NCI-H1092 treated with DMSO at 0.1 percent for 48 hours (cell line): ENCODE data around the gene FAM161B.
"Not testable (repeated sequence)": the region's sequence is repeated elsewhere in the genome, so short reads cannot be mapped to it uniquely, and the experiment has no call there.

Experiments
- DNase-seq: peaks from one replicate; lab custom pipeline; 2025; lab: John Stamatoyannopoulos, UW

Gene FAM161B, protein sequence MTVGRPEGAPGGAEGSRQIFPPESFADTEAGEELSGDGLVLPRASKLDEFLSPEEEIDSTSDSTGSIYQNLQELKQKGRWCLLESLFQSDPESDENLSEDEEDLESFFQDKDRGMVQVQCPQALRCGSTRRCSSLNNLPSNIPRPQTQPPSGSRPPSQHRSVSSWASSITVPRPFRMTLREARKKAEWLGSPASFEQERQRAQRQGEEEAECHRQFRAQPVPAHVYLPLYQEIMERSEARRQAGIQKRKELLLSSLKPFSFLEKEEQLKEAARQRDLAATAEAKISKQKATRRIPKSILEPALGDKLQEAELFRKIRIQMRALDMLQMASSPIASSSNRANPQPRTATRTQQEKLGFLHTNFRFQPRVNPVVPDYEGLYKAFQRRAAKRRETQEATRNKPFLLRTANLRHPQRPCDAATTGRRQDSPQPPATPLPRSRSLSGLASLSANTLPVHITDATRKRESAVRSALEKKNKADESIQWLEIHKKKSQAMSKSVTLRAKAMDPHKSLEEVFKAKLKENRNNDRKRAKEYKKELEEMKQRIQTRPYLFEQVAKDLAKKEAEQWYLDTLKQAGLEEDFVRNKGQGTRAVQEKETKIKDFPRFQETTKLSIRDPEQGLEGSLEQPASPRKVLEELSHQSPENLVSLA

DNA sequence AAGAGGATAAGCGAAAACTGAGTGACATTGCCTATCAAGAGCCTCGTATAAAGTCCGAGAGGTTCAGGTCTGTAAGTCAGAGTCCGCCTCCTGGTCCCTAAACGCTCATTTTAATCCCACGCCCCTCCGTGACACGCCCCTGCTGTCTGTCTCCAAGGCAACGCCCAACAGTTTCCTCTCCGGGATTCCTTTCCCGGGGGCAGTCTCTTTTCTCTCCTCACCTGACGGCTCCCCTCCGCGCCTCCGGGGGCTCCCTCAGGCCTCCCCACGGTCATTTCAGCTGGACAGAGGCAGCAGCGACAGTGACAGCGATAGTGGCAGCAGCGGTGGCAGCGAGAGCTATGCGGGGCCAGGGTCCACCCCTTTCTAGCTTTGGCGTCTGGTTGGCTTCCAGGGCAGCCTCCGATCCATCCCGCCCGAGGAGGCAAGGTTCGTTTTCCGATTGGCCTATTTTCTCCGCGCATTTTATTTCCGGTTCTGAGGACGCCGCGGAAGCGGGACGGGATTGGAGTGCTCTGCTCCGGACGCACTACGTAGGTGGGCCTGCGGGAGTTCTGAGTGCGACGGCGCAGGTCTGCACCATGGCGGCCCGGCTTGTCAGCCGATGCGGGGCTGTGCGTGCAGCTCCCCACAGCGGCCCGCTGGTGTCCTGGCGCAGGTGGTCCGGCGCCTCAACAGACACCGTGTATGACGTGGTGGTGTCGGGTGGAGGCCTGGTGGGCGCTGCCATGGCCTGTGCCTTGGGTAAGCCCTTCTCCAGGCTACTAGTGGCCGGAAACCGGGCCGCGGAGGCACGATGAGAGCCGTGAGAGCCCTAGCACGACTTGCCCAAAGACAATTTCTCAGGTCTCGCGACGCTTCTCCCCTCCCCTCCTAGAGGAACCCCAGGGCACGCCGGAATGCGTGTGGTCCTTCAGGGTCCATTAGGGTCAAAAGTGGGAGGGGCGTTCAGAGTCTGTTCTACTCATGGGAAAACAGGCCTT, at the start of gene FAM161B, which contains the start of gene COQ6:
TSS of gene FAM161B (minus strand) at position 343 of the 983 bp plus-strand sequence. CDS start at position 275, 68 bp downstream.
TSS of gene COQ6 (plus strand) at position 551 of the 983 bp plus-strand sequence. CDS start at position 582, 31 bp downstream.
- peak; percentile 97 for DNase-seq

DNA sequence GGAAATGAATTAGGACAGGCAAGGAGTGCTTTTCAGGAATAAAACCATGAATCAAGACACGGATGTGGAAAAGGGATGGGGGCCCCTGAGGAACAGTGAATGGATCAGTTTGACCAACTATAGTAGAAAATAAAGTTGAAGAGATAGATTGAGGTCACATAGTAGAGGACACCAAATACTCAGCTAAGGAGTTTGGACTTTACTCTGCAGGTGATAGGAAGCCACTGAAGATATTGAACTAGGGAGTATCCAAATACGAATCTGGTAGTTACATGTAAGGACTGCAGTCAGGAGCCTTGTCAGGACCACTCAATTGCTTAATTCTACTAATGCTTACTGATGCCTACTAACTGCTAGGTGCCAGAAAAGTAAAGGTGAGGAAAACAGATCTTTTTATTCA, 48.8 kb upstream of the FAM161B start:
- DNase-seq, result no peak

DNA sequence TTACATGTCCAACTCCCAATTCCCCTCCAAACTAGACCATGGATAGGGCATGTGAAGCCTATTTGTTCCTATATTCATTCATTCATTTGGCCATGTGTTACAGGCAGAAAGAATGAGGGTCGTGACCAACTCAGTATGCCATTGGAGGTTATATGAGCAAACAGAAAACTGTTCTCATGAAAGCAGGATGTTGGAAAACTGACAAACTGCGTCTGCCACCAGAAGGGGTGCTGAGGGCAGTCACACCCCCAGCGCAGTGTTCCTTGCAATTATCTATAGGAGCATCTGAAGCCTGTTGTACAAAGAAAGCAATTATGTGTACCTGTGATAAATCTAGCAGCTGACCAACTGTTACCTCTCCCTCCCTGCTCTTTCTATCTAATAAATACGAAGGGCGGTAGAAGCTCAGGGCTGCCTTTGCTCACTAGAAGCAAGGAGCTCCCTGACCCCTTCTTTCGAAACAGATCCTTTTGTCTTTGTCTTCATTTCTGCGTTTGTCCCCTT, 48.1 kb upstream of the FAM161B start:
- DNase-seq, result no peak

DNA sequence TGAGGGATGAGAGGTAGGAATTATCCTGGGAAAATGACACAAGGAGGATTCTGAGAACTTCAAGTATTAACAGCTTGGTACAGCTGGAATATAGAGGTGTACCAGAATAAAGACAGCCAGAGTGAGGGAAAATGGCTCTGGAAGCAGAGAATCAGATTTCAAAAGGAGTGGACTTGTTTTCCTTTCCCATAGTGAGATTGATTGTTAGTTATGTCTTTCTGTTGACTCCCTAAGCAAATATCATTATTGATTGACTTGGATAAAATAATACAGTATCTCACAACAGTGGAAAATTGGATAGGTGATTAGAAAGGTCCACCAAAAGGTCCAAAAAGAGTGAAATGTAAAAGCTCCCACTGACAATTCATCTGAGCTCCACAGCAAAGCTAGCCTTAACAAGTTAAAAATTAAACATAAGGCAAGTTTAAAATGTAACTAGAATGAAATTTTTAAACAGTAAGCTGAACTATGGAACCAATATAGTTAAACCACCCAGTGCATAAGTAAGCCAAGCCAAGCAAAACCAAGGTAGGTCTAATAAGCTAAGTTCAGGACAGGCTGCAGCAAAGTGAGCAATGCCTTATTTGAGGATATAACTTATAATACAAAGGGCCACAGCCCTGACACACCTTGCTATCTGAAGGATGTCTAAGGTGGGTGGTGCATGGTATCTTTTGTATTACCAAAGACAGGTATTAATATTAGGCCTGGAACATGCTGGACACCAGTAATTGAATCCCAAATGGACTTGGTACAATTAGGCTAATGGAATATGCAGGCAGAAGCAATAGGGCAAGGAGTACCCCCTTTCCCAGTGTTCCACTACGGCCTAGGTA, 47.4 kb upstream of the FAM161B start:
- DNase-seq, result no peak

DNA sequence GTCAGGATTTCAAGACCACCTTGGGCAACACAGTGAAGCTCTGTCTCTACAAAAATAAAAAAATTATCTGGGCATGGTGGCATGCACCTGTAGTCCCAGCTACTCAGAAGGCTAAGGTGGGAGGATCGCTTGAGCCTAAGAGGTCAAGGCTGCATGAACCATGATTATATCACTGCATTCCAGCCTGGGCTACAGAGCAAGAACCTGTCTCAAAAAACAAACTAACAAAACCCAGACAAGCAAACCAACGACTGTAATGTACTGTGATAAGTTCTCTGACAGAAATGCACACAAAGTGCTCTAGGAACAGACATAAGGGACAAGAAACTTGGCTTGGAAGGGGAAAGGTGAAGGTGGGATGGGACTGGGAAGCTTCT, 46.8 kb upstream of the FAM161B start:
- no peak for DNase-seq

DNA sequence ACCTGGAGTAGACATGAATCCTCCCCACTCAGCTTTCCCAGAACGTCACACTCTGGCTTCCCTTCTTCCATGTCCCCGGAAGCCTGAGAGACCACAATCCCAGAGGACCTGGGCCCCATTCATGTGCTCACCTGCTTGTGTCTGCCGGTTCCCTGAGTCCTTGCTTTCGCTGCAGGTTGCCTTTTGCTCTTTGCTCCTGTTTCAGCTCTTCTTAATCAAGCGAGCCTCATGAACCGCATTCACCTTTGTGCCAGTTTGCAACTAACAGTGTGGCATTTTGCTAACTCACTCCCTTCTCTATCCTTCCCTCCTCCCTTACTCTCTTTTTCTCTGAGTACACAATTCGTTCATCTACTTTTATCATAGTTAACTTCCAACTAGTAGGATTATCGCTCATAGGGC, 46.1 kb upstream of the FAM161B start:
- DNase-seq, result no peak

DNA sequence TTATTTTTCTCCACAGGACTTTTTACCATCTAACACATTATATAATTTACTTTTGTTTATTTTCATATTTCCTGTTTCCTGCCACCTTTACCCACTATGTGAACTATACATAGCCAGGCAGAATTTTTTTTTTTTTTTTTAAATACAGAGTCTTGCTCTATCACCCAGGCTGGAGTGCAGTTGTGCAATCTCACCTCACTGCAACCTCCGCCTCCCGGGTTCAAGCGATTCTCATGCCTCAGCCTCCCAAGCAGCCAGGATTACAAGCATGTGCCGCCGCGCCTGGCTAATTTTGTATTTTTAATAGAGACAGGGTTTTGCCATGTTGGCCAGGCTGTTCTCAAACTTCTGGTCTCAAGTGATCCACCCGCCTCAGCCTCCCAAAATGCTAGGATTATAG, 45.0 kb upstream of the FAM161B start:
- not testable (repeated sequence) for DNase-seq

DNA sequence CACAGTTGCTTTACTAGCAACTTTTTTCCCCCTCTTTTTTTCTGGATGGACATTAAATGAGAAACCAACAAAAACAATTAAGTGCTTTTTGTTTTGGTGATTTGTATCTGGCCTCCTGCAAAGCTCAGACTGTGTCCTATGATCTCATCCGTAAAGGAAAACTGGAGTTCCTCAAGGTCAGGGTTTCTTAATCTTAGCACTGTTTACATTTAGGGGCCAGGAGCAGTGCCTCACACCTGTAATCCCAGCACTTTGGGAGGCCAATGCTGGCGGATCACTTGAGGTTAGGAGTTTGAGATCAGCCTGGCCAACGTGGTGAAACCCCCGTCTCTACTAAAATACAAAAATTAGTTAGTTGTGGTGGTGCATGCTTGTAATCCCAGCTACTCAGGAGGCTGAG, 41.2 kb upstream of the FAM161B start:
- DNase-seq, result no peak

DNA sequence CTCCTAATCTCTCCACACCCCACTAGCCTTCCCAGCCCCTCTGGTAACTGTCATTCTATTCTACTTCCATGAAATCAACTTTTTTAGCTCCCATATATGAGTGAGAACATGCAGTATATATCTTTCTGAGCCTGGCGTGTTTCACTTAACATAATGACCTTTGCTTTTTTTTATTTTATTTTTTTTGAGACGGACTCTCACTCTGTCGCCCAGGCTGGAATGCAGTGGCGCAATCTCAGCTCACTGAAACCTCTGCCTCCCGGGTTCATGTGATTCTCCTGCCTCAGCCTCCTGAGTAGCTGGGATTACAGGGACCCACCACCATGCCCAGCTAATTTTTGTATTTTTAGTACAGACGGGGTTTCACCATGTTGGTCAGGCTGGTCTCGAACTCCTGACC, 38.8 kb upstream of the FAM161B start:
- not testable (repeated sequence) for DNase-seq

DNA sequence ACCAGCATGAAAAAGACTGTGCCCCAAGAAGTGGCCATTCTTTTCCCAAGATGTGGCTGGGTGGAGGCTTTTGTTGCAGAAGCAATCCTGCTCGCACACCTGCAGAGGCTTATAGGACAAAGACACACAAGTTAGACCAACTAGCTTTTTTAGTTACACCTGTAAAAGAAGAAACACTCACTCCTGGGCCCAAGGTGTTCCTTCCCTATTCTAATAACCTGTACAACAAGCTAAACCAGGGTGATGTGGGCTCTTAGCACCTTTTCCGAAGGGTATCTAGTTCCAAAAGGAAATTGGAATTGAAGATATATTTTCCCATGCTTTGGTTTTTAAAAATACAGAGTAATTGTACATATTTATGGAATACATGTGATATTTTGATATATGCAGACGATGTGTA, 38.2 kb upstream of the FAM161B start:
- DNase-seq, result no peak

DNA sequence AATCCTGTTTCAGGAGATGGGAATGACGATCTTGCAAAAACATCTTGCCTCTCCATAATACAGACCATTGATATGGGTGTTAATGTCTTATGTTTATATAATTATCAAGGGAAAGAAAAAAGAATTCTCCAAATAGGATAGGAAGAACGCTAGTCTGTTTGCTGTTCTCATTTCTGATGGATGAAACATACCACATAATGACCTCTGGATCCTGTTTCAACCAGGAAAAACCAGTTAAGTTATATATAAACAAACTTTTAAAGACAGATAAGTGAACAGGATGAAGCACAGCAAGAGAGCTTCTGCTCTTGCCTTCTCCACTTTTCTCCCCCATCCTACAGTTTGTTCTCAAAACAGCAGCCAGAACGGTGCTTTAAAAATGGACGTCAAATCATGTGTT, 28.0 kb upstream of the FAM161B start:
- no peak for DNase-seq

DNA sequence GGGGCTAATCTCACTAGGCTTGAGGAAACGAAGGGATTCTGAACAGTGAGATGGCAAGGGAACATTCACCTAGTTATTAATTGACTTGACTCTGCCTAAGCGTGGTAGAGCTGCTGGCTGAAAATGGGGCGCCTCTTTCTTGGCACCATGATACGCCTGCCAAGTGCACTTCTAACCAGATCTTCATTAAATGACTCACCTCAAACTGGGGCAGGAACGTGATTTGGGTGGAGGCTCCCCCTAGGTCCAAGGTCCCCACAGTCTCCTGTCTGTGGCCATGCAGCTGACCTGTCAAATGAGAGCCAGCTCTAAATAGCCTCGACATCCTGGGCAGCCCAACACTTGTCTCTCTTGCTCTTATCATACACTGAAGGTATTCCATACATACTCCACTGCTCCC, 26.2 kb upstream of the FAM161B start:
- no peak for DNase-seq

DNA sequence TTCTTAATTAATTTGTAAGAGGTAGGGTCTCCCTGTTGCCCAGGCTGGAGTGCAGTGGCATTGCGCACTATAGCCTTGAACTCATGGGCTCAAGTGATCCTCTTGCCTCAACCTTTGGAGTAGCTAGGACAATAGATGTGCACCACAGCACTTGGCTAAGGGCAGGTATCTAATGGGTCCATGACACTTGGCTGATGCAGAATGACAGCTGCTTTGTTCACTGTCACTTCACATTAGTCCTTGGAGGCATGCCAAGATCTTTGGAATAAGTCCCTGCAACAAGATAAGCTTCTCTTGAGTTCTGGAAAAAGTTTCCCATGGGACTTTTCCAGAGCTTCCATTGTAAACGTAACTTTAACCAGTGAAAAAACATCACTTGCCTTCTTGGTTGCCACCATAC, 23.6 kb upstream of the FAM161B start:
- DNase-seq, result no peak

DNA sequence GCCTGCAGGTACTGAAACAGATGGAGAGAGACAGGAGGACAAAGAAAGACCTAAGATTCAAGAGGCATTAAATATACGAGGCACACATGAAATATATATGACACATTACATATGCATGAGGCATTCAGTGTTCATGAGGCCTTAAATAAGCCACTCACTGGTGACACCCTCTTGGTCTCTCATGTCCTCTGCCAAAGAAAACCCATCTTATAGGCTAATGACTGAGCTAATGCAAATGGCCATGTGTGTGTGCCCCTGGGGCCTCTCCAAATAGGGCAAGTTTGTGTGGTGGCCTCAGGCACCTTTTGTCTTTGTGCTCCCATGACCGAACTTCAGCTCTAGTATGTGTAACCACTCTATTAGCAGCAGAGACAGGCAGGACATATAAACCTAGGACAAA, 19.0 kb upstream of the FAM161B start:
- no peak for DNase-seq

DNA sequence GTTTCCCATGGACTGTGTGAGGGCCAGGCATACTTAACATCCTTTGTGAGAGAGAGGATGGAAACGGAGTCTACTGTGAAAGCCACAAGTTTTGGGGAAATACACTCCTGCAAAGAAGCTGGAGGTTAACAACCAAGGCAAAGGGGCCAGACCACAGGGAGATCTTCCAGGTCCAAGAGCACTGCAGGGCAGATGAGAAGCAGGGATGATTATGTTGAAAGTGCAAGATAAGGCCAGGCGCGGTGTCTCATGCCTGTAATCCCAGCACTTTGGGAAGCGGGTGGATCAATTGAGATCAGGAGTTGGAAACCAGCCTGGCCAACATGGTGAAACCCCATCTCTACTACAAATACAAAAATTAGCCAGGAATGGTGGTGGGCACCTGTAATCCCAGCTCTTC, 15.3 kb upstream of the FAM161B start:
- DNase-seq, result no peak

DNA sequence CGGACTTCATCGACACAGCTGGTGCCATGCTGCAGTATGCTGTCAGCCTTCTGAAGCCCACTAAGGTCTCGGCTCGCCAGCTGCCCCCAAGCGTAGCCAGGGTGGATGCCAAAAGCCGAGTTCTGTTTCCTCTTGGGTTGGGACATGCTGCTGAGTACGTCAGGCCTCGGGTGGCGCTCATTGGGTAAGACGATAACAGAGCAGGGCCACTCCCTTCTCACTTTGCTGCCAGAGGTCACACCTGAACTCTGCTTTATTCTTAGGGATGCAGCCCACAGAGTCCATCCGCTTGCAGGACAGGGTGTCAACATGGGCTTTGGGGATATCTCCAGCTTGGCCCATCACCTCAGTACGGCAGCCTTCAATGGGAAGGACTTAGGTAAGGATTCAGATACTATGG, 11.3 kb upstream of the FAM161B start:
- no peak for DNase-seq

DNA sequence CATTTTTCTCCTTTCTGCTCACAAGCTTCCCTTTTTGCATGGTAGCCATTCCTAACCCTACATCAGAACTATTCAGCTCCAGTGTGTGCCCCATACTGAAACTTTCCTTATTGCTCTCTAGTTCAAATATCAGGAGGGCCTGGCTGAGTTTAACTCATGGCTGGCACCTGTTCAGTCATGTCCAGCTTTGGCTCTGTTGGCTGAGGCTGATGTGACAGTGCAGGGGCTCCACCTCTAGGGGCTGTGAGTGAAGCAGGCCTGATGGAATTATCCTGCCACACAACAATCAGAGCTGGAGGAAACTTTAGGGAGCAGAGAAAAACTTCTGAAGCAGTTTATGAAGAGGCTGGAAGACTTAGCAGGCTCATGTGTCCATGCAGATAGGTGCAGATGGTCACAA, 8.7 kb upstream of the FAM161B start:
- DNase-seq, result no peak

DNA sequence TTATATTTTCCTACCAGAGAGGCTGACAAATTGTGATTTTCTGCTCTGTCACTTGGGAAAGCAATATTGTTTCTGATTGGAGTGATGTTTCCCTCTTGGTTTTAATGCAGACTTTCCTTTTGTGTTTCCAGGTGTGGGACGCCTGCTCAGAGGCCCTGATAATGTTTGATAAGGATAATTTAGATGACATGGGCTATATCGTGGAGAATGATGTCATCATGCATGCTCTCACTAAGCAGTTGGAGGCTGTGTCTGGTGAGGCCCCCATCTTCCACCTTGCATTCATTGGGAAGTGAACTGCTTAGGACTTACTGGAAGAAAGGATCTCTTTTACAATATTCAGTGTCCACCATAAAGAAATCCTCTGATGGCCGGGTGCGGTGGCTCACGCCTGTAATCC, 5.8 kb upstream of the FAM161B start:
- DNase-seq, result no peak

DNA sequence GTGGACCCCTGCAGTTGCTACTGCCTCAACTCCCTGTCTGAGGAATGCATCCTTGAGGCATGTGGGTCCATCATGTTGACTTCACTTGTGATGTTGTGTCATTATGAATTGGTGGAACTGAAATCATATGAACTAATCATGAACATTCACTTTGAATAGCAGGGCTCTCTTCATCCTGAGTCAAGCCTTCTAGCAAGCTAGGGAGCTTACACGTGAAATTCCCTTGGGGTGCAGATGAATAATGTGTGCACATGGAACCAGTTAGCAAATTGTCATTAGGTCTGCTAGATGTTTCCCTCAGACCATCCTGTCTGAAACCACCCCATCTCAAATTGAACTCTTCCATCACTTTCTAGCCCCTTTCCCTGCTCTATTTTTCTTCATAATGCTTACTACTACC, 3.8 kb upstream of the FAM161B start:
- DNase-seq, result no peak

DNA sequence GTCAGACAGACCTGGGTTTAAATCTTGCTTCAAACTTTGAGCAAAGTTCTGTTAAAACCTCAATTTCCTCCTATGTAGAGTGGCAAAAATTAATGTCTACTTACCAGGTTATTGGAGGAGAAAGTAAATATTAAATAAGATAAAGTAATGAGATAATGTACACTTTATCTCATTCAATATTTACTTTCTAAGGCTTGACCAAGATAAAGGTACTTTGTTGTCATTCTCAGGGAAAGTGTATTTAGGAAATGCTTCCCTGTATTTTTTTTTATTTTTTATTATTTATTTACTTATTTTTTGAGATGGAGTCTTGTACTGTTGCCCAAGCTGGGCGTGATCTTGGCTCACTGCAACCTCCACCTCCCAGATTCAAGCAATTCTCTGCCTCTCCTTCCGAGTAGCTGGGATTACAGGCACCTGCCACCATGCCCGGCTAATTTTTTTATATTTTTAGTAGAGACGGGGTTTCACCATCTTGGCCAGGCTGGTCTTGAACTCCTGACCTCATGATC, 4.7 kb downstream of the FAM161B start:
- DNase-seq, result no peak
